Mucosa of descending colon (tissue), 3 donors: Measurements from ENCODE around the gene CDH16. TPM values are rescaled to one million over a fixed set of nuclear protein-coding genes. Genes with fewer than 3 reads are reported as not detected.
A peak's percentile ranks its signal among the peaks of the same experiment; 100 is the strongest.

Experiments used
- ATAC-seq: fragments of 200-7000 bp; cut with Tn5 transposase; one replicate; pipeline ENCODE4 v1.9.1; 2020; ENCODE audit warnings: mild to moderate bottlenecking, moderate library complexity
- DNase-seq, 3 donors: peaks; one replicate each; pipeline ENCODE4 v3.0.0-alpha.2; 2020
- H3K36me3 ChIP-seq: fragments of 200-600 bp; one replicate; pipeline ENCODE4 v1.8.0; 2021; ENCODE audit warnings: low read depth, mild to moderate bottlenecking
- H3K4me1 ChIP-seq: fragments of 200-600 bp; one replicate; pipeline ENCODE4 v1.8.0; 2021; ENCODE audit warnings: low read depth, mild to moderate bottlenecking
- H3K4me3 ChIP-seq: fragments of 200-600 bp; one replicate; pipeline ENCODE4 v1.8.0; 2021; ENCODE audit warnings: mild to moderate bottlenecking
- H3K9me3 ChIP-seq: fragments of 200-600 bp; one replicate; pipeline ENCODE4 v1.8.0; 2021; ENCODE audit warnings: mild to moderate bottlenecking
- intact Hi-C, 2 donors: fragments of 100-400 bp; cut with DNase I in 1 of 2; cut with micrococcal nuclease in 1 of 2; formaldehyde crosslinking; loops; one replicate each; pipeline versions ENCODE4 v1.11.0 to v1.11.1; 2022; cut with DNase I, micrococcal nuclease
- total RNA-seq, 3 donors: library from RNA; stranded (reverse); fragmentation: NEBNext Ultra II Directional in 2 of 3; extraction: Animal tissue kit (Norgen Biotek cat#: 25700) in 2 of 3; gene quantifications; one replicate each; pipeline versions ENCODE4 v1.2.1 to v1.2.4, GENCODE V29; 2021 to 2023
- TF ChIP-seq, protein P1 (sequence below): fragments of 200-600 bp; IDR thresholded peaks from one replicate; pipeline ENCODE4 v1.8.0; 2022; ENCODE audit warnings: antibody characterized with exemption, mild to moderate bottlenecking
- donor health status: DM: no; HTN: no; CAD: no; lungs with moderate emphysema.
- donor health status: DM: no; HTN: no; CAD: no.
- donor health status: DM: no; HTN: yes; CAD: no.

Gene CDH16
- total RNA-seq, 3 donors from 2014 or later = 0.13 to 0.78 (median 0.72) TPM

- intact Hi-C loops = no loop called here
- DNase-seq = peak in 1 of 3 donors; percentile 7
- Histone ChIP-seq H3K4me3 (no peak overlapping the region), H3K4me1 (no peaks in the 10 kb centered on the region), H3K36me3 (no peaks in the 10 kb centered on the region), H3K9me3 (no peaks in the 10 kb centered on the region)
- TF ChIP-seq, protein P1, sequence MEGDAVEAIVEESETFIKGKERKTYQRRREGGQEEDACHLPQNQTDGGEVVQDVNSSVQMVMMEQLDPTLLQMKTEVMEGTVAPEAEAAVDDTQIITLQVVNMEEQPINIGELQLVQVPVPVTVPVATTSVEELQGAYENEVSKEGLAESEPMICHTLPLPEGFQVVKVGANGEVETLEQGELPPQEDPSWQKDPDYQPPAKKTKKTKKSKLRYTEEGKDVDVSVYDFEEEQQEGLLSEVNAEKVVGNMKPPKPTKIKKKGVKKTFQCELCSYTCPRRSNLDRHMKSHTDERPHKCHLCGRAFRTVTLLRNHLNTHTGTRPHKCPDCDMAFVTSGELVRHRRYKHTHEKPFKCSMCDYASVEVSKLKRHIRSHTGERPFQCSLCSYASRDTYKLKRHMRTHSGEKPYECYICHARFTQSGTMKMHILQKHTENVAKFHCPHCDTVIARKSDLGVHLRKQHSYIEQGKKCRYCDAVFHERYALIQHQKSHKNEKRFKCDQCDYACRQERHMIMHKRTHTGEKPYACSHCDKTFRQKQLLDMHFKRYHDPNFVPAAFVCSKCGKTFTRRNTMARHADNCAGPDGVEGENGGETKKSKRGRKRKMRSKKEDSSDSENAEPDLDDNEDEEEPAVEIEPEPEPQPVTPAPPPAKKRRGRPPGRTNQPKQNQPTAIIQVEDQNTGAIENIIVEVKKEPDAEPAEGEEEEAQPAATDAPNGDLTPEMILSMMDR = no peak
- no peak for ATAC-seq
Observed at GRCh38 chr16:66914541-66914940, 4.1 kb downstream of the CDH16 start.

DNA sequence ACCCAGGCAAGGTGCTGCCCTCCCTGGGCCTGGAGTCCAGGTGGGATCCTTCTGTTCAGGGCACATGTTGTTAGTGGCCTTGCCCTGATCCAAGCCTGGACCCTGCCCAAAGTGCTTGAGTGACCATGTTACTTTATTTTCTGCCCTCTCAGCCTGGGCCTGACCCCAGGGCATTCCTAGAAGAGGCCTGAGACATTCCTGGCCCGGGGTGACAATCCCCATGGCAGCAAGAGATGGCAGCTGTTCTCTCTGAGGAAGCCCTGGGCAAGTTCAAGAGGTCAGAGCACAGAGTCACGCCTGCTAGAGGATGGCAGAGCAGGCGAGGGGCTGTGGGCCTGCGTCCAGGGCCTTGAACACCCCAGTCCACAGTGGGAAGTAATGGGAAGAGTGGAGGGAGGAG is 5.0 kb downstream of the CDH16 start:
- Histone ChIP-seq H3K4me1 (no peaks in the 10 kb centered on the region), H3K36me3 (no peaks in the 10 kb centered on the region), H3K9me3 (no peaks in the 10 kb centered on the region), H3K4me3 (no peak overlapping the region)
- ATAC-seq = no peak
- no peak for DNase-seq
- TF ChIP-seq, protein P1 = no peak
- intact Hi-C loops = no loop called here

DNA sequence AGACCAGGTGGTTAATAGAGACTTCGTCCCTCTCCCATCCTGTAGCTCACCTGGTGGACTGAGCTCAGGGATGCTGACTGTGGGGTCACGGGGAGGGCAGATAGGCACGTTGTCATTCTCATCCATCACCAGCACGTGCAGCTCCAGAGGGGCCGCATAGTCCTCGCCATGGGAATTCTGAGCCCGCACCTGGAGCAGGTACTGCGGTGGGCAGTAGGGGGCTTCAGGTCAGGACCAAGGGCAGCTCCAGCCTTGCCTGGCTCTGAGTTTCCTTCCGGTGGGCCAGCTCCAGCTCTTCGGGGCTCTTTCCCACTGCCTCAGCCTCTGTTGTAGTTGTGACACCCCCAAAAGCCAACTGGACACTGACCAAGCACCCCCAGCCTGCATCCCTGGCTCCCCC is 5.6 kb downstream of the CDH16 start:
- Histone ChIP-seq H3K36me3 (no peaks in the 10 kb centered on the region), H3K4me3 (no peak overlapping the region), H3K9me3 (no peaks in the 10 kb centered on the region), H3K4me1 (no peaks in the 10 kb centered on the region)
- DNase-seq = no peak
- TF ChIP-seq, protein P1 = no peak
- ATAC-seq = no peak
- intact Hi-C loops = no loop called here

- Histone ChIP-seq H3K4me3 (no peak overlapping the region), H3K9me3 (no peaks in the 10 kb centered on the region), H3K36me3 (no peaks in the 10 kb centered on the region), H3K4me1 (no peaks in the 10 kb centered on the region)
- intact Hi-C loops = no loop called here
- TF ChIP-seq, protein P1 = no peak
- no peak for ATAC-seq
- peak in 1 of 3 donors; percentile 11 for DNase-seq
Observed at GRCh38 chr16:66911801-66912200, 6.9 kb downstream of the CDH16 start.

- H3K4me3 ChIP-seq = no peak overlapping the region
- DNase-seq (peak in 1 of 3 donors; percentile 7), ATAC-seq (no peak)
- no peaks in the 10 kb centered on the region for H3K36me3 ChIP-seq
- intact Hi-C loops = no loop called here
- no peaks in the 10 kb centered on the region for H3K9me3 ChIP-seq
- peaks cover under 1% of the 10 kb centered on the region for H3K4me1 ChIP-seq
- TF ChIP-seq, protein P1 = no peak
Observed at GRCh38 chr16:66911112-66911511, 7.6 kb downstream of the CDH16 start.
